HG02970 (cell line): ENCODE data around the gene DSTN.

Source experiments
- ATAC-seq: cut with Tn5 transposase; IDR thresholded peaks from one replicate; pipeline ENCODE4 v1.9.1; 2021; ENCODE audit warnings: mild to moderate bottlenecking, moderate library complexity, moderate number of reproducible peaks; ENCODE audit not compliant: unreplicated experiment, low FRiP score

Gene DSTN

GRCh38 chr20:17621229-17621968 is 51.5 kb downstream of the DSTN start:
- no peak for ATAC-seq

GRCh38 chr20:17622086-17622850 is 52.4 kb downstream of the DSTN start:
- ATAC-seq = no peak

GRCh38 chr20:17622851-17623508 is 53.1 kb downstream of the DSTN start:
- no peak for ATAC-seq

- ATAC-seq = no peak
Measured at GRCh38 chr20:17624070-17624469, 54.2 kb downstream of the DSTN start.

GRCh38 chr20:17624551-17625245 is 54.8 kb downstream of the DSTN start:
- no peak for ATAC-seq

GRCh38 chr20:17625246-17626051 is 55.6 kb downstream of the DSTN start:
- ATAC-seq = no peak

GRCh38 chr20:17626217-17627007 is 56.5 kb downstream of the DSTN start:
- ATAC-seq = no peak

- no peak for ATAC-seq
Measured at GRCh38 chr20:17627101-17627955, 57.5 kb downstream of the DSTN start.

- ATAC-seq = no peak
Measured at GRCh38 chr20:17628101-17628841, 58.4 kb downstream of the DSTN start.

GRCh38 chr20:17629025-17629424 is 59.1 kb downstream of the DSTN start:
- no peak for ATAC-seq

GRCh38 chr20:17629678-17630089 is 59.8 kb downstream of the DSTN start:
- ATAC-seq = no peak

GRCh38 chr20:17630151-17630805 is 60.4 kb downstream of the DSTN start:
- ATAC-seq = no peak

- ATAC-seq = no peak
Measured at GRCh38 chr20:17630806-17631195, 60.9 kb downstream of the DSTN start.

GRCh38 chr20:17631576-17632319 is 61.9 kb downstream of the DSTN start:
- no peak for ATAC-seq

- ATAC-seq = no peak
Measured at GRCh38 chr20:17633221-17633849, 63.5 kb downstream of the DSTN start.
